Adrenal gland (tissue), 12 donors: ENCODE results near the gene RNF181. TPM values are rescaled to one million over a fixed set of nuclear protein-coding genes. Genes with fewer than 3 reads are reported as not detected.
A peak's percentile ranks its signal among the peaks of the same experiment; 100 is the strongest.

Experiments used
- DNase-seq, 7 donors: peaks; one replicate each; pipeline ENCODE4 v3.0.0-alpha.2; 2019 to 2020
- H3K27ac ChIP-seq, 5 donors: fragments of 200-600 bp; sonication (generic) in 4 of 5; 1 replicate in 3 of 5; 2 replicates in 2 of 5; pipeline versions ENCODE4 v1.5.1 to v1.8.0; 2016 to 2020; ENCODE audit warnings: mild to moderate bottlenecking in 1 of 5
- H3K27me3 ChIP-seq: fragments of 200-600 bp; 2 replicates; pipeline ENCODE4 v1.8.0; 2021
- H3K36me3 ChIP-seq, 2 donors: fragments of 200-600 bp; replicated peaks in 1 of 2; 1 replicate in 1 of 2; 2 replicates in 1 of 2; pipeline versions ENCODE4 v1.5.1 to v1.8.0; 2018 to 2022
- H3K4me1 ChIP-seq, 2 donors: fragments of 200-600 bp; replicated peaks in 1 of 2; 1 replicate in 1 of 2; 2 replicates in 1 of 2; pipeline versions ENCODE4 v1.5.1 to v1.8.0; 2018 to 2021
- H3K4me3 ChIP-seq, 4 donors: fragments of 200-600 bp; sonication (generic) in 3 of 4; one replicate each; pipeline ENCODE4 v1.5.1; 2016 to 2018
- H3K9me3 ChIP-seq, 3 donors: fragments of 200-600 bp; sonication (generic) in 1 of 3; replicated peaks in 1 of 3; 1 replicate in 2 of 3; 2 replicates in 1 of 3; pipeline versions ENCODE4 v1.5.1 to v1.8.0; 2016 to 2021
- CTCF ChIP-seq, 6 experiments: fragments of 450-650 bp in 4 of 6; fragments of 200-600 bp in 2 of 6; sonication (generic) in 1 of 6; IDR thresholded peaks; 1 replicate in 5 of 6; 2 replicates in 1 of 6; pipeline versions ENCODE4 v1.5.1 to v1.8.0; 2016 to 2021; ENCODE audit warnings: antibody characterized with exemption in 6 of 6, mild to moderate bottlenecking in 2 of 6, moderate library complexity in 1 of 6
- POLR2A ChIP-seq, 2 donors: fragments of 450-650 bp; IDR thresholded peaks; one replicate each; pipeline ENCODE4 v1.6.1; 2017; ENCODE audit warnings: antibody characterized with exemption in 2 of 2, mild to moderate bottlenecking in 2 of 2, moderate library complexity in 1 of 2
- WGBS, 4 donors: extraction: QIAGEN DNeasy Blood & Tissue Kit in 2 of 4; methylation state at CpG; one replicate each; pipeline versions ENCODE4 v1.1.5 to v1.1.7; 2013 to 2017; 5-methylcytosine and 5-hydroxymethylcytosine counted together
- intact Hi-C, 2 donors: fragments of 100-400 bp; cut with DNase I; formaldehyde crosslinking; loops; one replicate each; pipeline versions ENCODE4 v1.14.1 to v1.15.0; 2022 to 2023
- polyA plus RNA-seq, 3 donors: library from polyadenylated mRNA; stranded (reverse); fragments of 200-250 nt in 2 of 3; fragments of 350-450 nt in 1 of 3; fragmentation: Illumina TruSeq in 1 of 3; extraction: RNeasy Lipid Tissue Mini Kit (QIAGEN cat#74804) in 1 of 3; gene quantifications; one replicate each; pipeline ENCODE4 v1.2.3, GENCODE V29; 2013 to 2014
- total RNA-seq, 9 donors: library from RNA; depleted of rRNA in 4 of 9; stranded (reverse); fragments of >200 nt in 4 of 9; fragments of 120-200 nt in 1 of 9; fragmentation: NEBNext Ultra II Directional in 1 of 9; extraction: Animal tissue kit (Norgen Biotek cat#: 25700) in 1 of 9; gene quantifications; one replicate each; pipeline versions ENCODE4 v1.1.0 to v1.2.4, GENCODE V29; 2013 to 2023
- donor health status: healthy with polysubstance abuse.
- donor health status: Bipolar disorder and iron deficiency.
- donor health status: DM: yes; HTN: yes; CAD: no.
- donor health status: DM: no; HTN: no; CAD: no.
- donor health status: DM: no; HTN: no; CAD: no.
- donor health status: DM: yes; HTN: yes; CAD: no.

RNF181 gene
- total and polyA plus RNA-seq, 12 donors = 93.8 to 295 (median 180) TPM

DNA sequence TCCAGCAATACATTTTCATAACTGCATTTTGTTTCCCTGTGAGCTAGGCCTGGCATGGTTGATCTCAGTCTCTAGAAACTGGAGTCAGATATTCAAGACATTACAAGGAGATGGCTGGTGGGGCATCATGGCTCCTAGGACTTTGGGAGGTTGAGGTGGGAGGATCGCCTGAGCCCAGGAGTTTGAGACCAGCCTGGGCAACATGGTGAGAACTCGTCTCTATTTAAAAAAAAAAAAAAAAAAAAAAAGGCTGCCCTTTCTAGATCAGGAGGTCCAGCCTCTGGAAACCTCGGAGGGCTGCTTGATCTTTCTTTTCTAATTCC lies 18.5 kb upstream of the RNF181 start:
- TF ChIP-seq CTCF (IDR thresholded peaks at IDR 0.05) (no peak), POLR2A (IDR thresholded peaks at IDR 0.05) (no peak)
- intact Hi-C loops = no loop called here
- H3K27ac ChIP-seq = peak overlapping the region in 3 of 5 donors; percentile 17 to 86 (median 71)

GRCh38 chr2:85577386-85578242 lies 17.9 kb upstream of the RNF181 start, which contains the start of gene VAMP8:
TSS of gene VAMP8 (plus strand) at chr2:85577586. CDS start at chr2:85577647, 61 bp downstream.
- WGBS, 4 donors = 48 to 59% (median 53%) methylated on average over 18 to 19 of the region's 19 CpGs
- Histone ChIP-seq H3K4me1 (peaks cover 9 to 14% of the 10 kb centered on the region in 2 donors), H3K36me3 (no peaks in the 10 kb centered on the region), H3K4me3 (peak within 1 kb of the TSS in 2 of 4 donors; percentile 2 to 29), H3K9me3 (no peaks in the 10 kb centered on the region), H3K27ac (peak within 1 kb of the TSS; percentile 26 to 86 (median 71)), H3K27me3 (no peaks in the 10 kb centered on the region)
- TF ChIP-seq POLR2A (IDR thresholded peaks at IDR 0.05) (no peak), CTCF (IDR thresholded peaks at IDR 0.05) (no peak)
- intact Hi-C loops = no loop called here
- DNase-seq = peak in 2 of 7 donors; percentile 37 to 40

More for the DNA sequence above, 18.5 kb upstream of the RNF181 start:
- Histone ChIP-seq H3K4me1 (peaks cover 9 to 14% of the 10 kb centered on the region in 2 donors), H3K36me3 (no peaks in the 10 kb centered on the region), H3K4me3 (no peak overlapping the region), H3K27me3 (no peaks in the 10 kb centered on the region), H3K9me3 (no peaks in the 10 kb centered on the region)
- WGBS, 4 donors = 59 to 71% (median 67%) methylated on average over 3 of the region's 3 CpGs
- no peak for DNase-seq

DNA sequence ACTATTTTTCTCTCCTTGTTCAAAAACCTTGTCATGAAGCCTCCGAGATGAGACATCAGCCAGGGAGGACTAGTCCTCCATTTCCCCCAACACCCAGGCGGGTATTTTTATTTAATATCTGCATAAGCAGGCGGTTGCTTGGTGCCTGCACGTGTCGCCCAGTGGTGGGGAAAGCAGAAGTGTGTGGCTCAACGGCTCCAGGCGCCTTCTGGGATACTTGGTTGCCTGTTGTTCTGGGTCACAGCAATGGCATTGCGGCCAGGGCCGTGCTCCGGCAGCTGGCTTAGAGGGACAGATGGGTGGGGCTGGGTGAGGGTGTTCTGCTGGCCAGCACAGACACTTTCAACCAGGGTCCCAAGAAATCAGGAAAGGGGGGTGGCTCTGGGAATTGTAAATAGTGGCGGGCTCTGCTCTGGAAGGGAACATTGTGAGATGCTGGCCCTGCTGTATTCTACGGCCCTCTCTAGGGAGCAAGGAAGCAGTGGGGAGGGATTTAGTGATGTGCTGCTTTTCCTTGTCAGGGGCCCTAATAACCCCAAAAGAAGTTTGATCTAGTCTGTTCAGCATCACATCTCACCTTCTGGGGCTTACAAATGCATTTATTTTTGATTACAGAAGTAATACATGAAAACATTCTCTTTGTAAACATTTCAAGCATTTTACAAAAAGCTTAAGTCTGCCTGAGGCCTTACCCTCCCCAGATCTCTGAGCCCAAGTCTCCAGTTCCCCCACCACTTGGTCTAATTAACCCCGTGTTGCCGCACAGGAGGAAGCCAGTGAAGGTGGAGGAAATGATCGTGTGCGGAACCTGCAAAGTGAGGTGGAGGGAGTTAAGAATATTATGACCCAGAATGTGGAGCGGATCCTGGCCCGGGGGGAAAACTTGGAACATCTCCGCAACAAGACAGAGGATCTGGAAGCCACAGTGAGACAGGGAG lies 17.0 kb upstream of the RNF181 start:
- 57 to 63% (median 61%) methylated on average over 12 to 19 of the region's 19 CpGs for WGBS, 4 donors
- H3K4me1 ChIP-seq = peaks cover 9 to 14% of the 10 kb centered on the region in 2 donors
- intact Hi-C loops = no loop called here
- no peak for TF ChIP-seq POLR2A (IDR thresholded peaks at IDR 0.05)
- TF ChIP-seq CTCF (IDR thresholded peaks at IDR 0.05) = no peak
- no peaks in the 10 kb centered on the region for H3K27me3 ChIP-seq
- peak overlapping the region in 2 of 4 donors; percentile 2 to 29 for H3K4me3 ChIP-seq
- peak overlapping the region; percentile 26 to 86 (median 71) for H3K27ac ChIP-seq
- no peaks in the 10 kb centered on the region for H3K36me3 ChIP-seq
- peak in 5 of 7 donors; percentile 39 to 77 (median 54) for DNase-seq
- no peaks in the 10 kb centered on the region for H3K9me3 ChIP-seq
